ENCODE data around the gene WDR55. TPM values are rescaled to one million over a fixed set of nuclear protein-coding genes. Genes with fewer than 3 reads are reported as not detected.

The WDR55 gene
- total and polyA plus RNA-seq, 2 donors (not counting 1 experiment from before 2014, with no cell fraction given) = 43.4 to 44.7 TPM

GRCh38 chr5:140635291-140636257 lies 29.1 kb upstream of the WDR55 start:
- CTCF ChIA-PET = interaction anchor here (0.9 to 1.7 kb wide), 4 partner anchors 12 to 263 kb away, joined by 3 to 7 read pairs (median 4); partner anchors contain the start of genes IK and NDUFA2
- DNase-seq (no peak), ATAC-seq (ENCODE audit: low read depth) (no peak)
- Mint-ChIP-seq H3K9me3 (ENCODE audit: insufficient read depth) (no peaks in the 10 kb centered on the region), H3K4me1 (peaks cover 33% of the 10 kb centered on the region), H3K27ac (no peak overlapping the region), H3K27me3 (peaks cover 13% of the 10 kb centered on the region), H3K4me3 (no peak overlapping the region)
- H2AFZ ChIP-seq (ENCODE audit: insufficient read depth, low read depth, low read length, poor library complexity, severe bottlenecking) = no peak overlapping the region
- peaks cover 22 to 34% of the 10 kb centered on the region in 2 donors for H3K4me1 ChIP-seq (ENCODE audit: control insufficient read depth in 2 of 2, insufficient read depth in 2 of 2, low read length in 2 of 2)
- H3K9me3 ChIP-seq (ENCODE audit: control extremely low read depth in 1 of 3, control insufficient read depth in 2 of 3, insufficient read depth in 1 of 3, low read length in 2 of 3) = no peaks in the 10 kb centered on the region
- 89% methylated on average over 6 of the region's 8 CpGs for WGBS (ENCODE audit: insufficient coverage)
- H4K20me1 ChIP-seq (ENCODE audit: control insufficient read depth, insufficient read depth, low read length, poor library complexity, severe bottlenecking) = no peaks in the 10 kb centered on the region
- POLR2A ChIA-PET = interaction anchor here (0.5 to 1.5 kb wide), 5 partner anchors 12 to 1344 kb away, joined by 3 to 11 read pairs (median 3); partner anchors contain the start of genes IK and NDUFA2
- no peak overlapping the region for H3K4me2 ChIP-seq (replicated peaks; ENCODE audit: low read depth, low read length, poor library complexity, severe bottlenecking)
- no peak for TF ChIP-seq EZH2 (IDR thresholded peaks at IDR 0.05; ENCODE audit: borderline replicate concordance, insufficient read depth, low read depth, low read length, poor library complexity, severe bottlenecking)
- TF ChIP-seq, protein P1, sequence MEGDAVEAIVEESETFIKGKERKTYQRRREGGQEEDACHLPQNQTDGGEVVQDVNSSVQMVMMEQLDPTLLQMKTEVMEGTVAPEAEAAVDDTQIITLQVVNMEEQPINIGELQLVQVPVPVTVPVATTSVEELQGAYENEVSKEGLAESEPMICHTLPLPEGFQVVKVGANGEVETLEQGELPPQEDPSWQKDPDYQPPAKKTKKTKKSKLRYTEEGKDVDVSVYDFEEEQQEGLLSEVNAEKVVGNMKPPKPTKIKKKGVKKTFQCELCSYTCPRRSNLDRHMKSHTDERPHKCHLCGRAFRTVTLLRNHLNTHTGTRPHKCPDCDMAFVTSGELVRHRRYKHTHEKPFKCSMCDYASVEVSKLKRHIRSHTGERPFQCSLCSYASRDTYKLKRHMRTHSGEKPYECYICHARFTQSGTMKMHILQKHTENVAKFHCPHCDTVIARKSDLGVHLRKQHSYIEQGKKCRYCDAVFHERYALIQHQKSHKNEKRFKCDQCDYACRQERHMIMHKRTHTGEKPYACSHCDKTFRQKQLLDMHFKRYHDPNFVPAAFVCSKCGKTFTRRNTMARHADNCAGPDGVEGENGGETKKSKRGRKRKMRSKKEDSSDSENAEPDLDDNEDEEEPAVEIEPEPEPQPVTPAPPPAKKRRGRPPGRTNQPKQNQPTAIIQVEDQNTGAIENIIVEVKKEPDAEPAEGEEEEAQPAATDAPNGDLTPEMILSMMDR (IDR thresholded peaks at IDR 0.05) = no peak
- intact Hi-C loops (cut with micrococcal nuclease) = no loop called here
- no peak overlapping the region for H3K27ac ChIP-seq (ENCODE audit: low read length in 2 of 2)
- H3K4me3 ChIP-seq (ENCODE audit: control extremely low read depth in 1 of 5, extremely low read depth in 1 of 5, insufficient read depth in 1 of 5, low read depth in 2 of 5, low read length in 4 of 5) = no peak overlapping the region
- H3K79me2 ChIP-seq (ENCODE audit: control insufficient read depth, insufficient read depth, low read length) = peaks cover 8% of the 10 kb centered on the region
- H3K9ac ChIP-seq (ENCODE audit: low read length) = no peak overlapping the region
- H3K36me3 ChIP-seq (replicated peaks in 1 of 2; ENCODE audit: control extremely low read depth in 1 of 2, control insufficient read depth in 1 of 2, extremely low read depth in 1 of 2, insufficient read depth in 2 of 2, low read length in 1 of 2) = no peaks in the 10 kb centered on the region
- H3K27me3 ChIP-seq (replicated peaks in 1 of 4; ENCODE audit: control extremely low read depth in 1 of 4, control insufficient read depth in 3 of 4, insufficient read depth in 4 of 4, low read length in 3 of 4) = peaks cover 0 to 30% (median 12%) of the 10 kb centered on the region in 4 experiments
